Left lung (tissue), 10 donors: Measurements from ENCODE around the gene UVRAG. TPM values are rescaled to one million over a fixed set of nuclear protein-coding genes. Genes with fewer than 3 reads are reported as not detected.

Experiments used
- ATAC-seq: fragments of 200-7000 bp; cut with Tn5 transposase; one replicate; pipeline ENCODE4 v1.9.1; 2020; ENCODE audit warnings: moderate library complexity
- DNase-seq, 4 donors: peaks; one replicate each; pipeline ENCODE4 v3.0.0-alpha.2; 2013 to 2020
- H3K27ac ChIP-seq, 2 donors: fragments of 200-600 bp; sonication (generic) in 1 of 2; one replicate each; pipeline versions ENCODE4 v1.5.0 to v1.8.0; 2020 to 2021
- H3K27me3 ChIP-seq, 2 donors: fragments of 200-600 bp; sonication (generic) in 1 of 2; one replicate each; pipeline versions ENCODE4 v1.5.0 to v1.8.0; 2020 to 2021
- H3K36me3 ChIP-seq, 2 donors: fragments of 200-600 bp; sonication (generic) in 1 of 2; one replicate each; pipeline versions ENCODE4 v1.5.0 to v1.8.0; 2020 to 2021
- H3K4me1 ChIP-seq, 2 donors: fragments of 200-600 bp; one replicate each; pipeline ENCODE4 v1.8.0; 2021
- H3K4me3 ChIP-seq, 2 donors: fragments of 200-600 bp; sonication (generic) in 1 of 2; one replicate each; pipeline versions ENCODE4 v1.5.0 to v1.8.0; 2020 to 2021; ENCODE audit warnings: mild to moderate bottlenecking in 1 of 2
- H3K9me3 ChIP-seq, 2 donors: fragments of 200-600 bp; sonication (generic) in 1 of 2; one replicate each; pipeline versions ENCODE4 v1.5.0 to v1.8.0; 2020 to 2021
- intact Hi-C, 2 donors: fragments of 100-400 bp; cut with DNase I; formaldehyde crosslinking; loops; one replicate each; pipeline versions ENCODE4 v1.11.2 to v1.14.2; 2022
- polyA plus RNA-seq, 6 donors: library from polyadenylated mRNA; unstranded; fragments of 120-200 nt; gene quantifications; one replicate each; pipeline ENCODE4 v1.2.1, GENCODE V29; 2013; ENCODE audit not compliant: insufficient read length in 6 of 6
- total RNA-seq, 2 donors: library from RNA; stranded (reverse); fragmentation: NEBNext Ultra II Directional; extraction: Animal tissue kit (Norgen Biotek cat#: 25700); gene quantifications; one replicate each; pipeline ENCODE4 v1.2.1, GENCODE V29; 2021
- TF ChIP-seq, protein P1 (sequence below), 2 donors: fragments of 200-600 bp; sonication (generic) in 1 of 2; IDR thresholded peaks; one replicate each; pipeline versions ENCODE4 v1.5.0 to v1.8.0; 2021; ENCODE audit warnings: antibody characterized with exemption in 2 of 2
- donor health status: DM: no; HTN: yes; CAD: no.
- donor health status: DM: no; HTN: no; CAD: no.

UVRAG gene
- total and polyA plus RNA-seq, 8 donors, result 19.3 to 36.0 (median 22.3) TPM

DNA sequence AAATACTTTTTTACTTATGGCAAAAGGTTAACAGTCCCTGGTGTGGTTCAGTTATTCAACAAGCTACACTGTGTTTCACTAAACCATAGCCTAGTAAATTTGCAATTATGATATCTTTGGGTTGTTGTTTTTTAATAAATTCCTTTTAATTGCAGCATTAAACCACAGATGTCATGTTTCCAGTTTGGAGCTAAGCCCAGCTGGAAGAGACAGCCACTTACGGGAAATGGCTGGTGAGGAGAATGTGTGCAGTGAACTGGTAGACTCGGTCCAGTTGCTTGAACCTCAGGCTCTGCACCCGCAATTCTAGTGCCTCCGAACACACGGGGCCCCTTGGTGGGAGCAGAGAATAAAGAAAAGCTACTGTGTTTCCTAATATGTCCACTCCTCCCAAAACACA is 320.5 kb downstream of the UVRAG start:
- Histone ChIP-seq H3K4me1 (peaks cover 9% of the 10 kb centered on the region in 2 donors), H3K27ac (no peak overlapping the region), H3K27me3 (no peaks in the 10 kb centered on the region), H3K4me3 (no peak overlapping the region), H3K9me3 (no peaks in the 10 kb centered on the region), H3K36me3 (no peaks in the 10 kb centered on the region)
- DNase-seq (no peak), ATAC-seq (no peak)
- TF ChIP-seq, protein P1, sequence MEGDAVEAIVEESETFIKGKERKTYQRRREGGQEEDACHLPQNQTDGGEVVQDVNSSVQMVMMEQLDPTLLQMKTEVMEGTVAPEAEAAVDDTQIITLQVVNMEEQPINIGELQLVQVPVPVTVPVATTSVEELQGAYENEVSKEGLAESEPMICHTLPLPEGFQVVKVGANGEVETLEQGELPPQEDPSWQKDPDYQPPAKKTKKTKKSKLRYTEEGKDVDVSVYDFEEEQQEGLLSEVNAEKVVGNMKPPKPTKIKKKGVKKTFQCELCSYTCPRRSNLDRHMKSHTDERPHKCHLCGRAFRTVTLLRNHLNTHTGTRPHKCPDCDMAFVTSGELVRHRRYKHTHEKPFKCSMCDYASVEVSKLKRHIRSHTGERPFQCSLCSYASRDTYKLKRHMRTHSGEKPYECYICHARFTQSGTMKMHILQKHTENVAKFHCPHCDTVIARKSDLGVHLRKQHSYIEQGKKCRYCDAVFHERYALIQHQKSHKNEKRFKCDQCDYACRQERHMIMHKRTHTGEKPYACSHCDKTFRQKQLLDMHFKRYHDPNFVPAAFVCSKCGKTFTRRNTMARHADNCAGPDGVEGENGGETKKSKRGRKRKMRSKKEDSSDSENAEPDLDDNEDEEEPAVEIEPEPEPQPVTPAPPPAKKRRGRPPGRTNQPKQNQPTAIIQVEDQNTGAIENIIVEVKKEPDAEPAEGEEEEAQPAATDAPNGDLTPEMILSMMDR (IDR thresholded peaks at IDR 0.05), result no peak
- intact Hi-C loops, result no loop called here

DNA sequence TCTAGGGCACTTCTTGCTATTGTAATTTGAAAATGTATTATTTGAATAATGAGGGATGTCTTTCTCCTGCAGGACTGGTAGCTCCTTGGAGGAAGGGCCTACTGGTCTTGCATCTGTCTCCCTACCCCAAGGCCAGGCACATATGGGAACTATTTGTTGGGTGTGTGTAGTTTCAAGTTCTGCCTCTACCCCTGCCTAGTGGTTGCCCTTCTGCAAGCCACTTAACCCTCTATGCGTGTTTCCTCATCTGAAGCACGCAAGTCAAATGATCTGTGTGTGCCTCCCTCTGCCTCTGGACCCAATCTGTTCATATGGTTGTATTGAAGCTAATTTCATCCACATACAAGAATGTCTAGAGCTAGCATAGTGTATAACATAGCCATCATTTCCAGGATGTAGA is 324.3 kb downstream of the UVRAG start:
- Histone ChIP-seq H3K36me3 (peaks cover 0 to 27% of the 10 kb centered on the region in 2 donors), H3K4me3 (no peak overlapping the region), H3K27ac (no peak overlapping the region), H3K9me3 (no peaks in the 10 kb centered on the region), H3K27me3 (no peaks in the 10 kb centered on the region), H3K4me1 (no peaks in the 10 kb centered on the region)
- DNase-seq (no peak), ATAC-seq (peak; percentile 26)
- TF ChIP-seq, protein P1 (IDR thresholded peaks at IDR 0.05), result no peak
- intact Hi-C loops, result no loop called here

DNA sequence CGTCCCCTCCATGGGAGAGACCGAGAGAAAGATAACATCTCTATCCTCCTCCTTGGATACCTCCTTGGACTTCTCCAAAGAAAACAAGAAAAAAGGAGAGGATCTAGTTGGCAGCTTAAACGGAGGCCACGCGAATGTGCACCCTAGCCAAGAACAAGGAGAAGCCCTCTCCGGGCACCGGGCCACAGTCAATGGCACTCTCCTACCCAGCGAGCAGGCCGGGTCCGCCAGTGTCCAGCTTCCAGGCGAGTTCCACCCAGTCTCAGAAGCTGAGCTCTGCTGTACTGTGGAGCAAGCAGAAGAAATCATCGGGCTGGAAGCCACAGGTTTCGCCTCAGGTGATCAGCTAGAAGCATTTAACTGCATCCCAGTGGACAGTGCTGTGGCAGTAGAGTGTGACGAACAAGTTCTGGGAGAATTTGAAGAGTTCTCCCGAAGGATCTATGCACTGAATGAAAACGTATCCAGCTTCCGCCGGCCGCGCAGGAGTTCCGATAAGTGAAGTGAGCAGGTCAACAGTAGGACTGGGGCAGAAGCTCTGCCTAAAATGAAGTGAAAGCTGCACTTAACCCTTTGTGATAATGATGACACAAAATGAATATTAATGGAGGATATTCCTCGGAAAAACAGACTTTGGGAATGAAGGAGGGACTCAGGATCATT is 326.0 kb downstream of the UVRAG start:
- Histone ChIP-seq H3K4me3 (no peak overlapping the region), H3K27ac (no peak overlapping the region), H3K4me1 (no peaks in the 10 kb centered on the region), H3K36me3 (peaks cover 0 to 27% of the 10 kb centered on the region in 2 donors), H3K27me3 (no peaks in the 10 kb centered on the region), H3K9me3 (no peaks in the 10 kb centered on the region)
- intact Hi-C loops, result no loop called here
- DNase-seq, result peak in 1 of 4 donors; percentile 72
- TF ChIP-seq, protein P1 (IDR thresholded peaks at IDR 0.05), result no peak
- ATAC-seq, result peak; percentile 67

DNA sequence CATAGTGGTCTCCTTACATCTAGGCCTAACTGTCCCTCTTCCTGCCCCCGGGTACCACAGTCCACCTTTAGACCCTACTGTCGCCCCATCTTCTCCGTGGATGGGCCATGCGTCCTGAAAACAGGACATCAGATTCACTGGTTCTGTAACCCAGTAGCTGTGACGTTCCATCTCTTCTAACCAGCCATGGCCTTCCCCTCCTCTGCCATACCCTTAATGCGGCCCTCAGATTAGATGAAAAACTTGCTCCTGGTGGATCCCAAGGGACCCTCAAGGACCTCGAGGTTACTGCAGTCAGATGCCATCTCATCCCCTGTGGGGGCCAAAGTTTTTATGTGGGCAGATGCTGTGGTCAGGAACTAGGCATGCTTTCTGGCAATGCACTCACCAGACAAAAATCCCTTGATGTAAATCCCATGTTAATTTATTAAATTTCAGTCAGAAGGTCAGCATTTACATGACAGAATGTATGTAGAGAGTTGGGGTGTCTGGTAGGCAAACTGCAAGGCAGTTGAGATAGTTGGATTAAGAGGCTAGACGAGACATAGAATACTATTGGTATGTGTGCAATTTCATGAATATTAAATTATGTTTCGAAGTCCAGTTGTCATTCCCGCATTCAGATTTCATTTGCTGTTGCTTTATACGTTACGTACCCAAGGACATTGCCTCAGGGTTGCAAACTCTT is 327.0 kb downstream of the UVRAG start:
- no peaks in the 10 kb centered on the region for H3K9me3 ChIP-seq
- no peaks in the 10 kb centered on the region for H3K27me3 ChIP-seq
- H3K27ac ChIP-seq, result no peak overlapping the region
- H3K36me3 ChIP-seq, result peaks cover 0 to 27% of the 10 kb centered on the region in 2 donors
- intact Hi-C loops, result no loop called here
- DNase-seq (no peak), ATAC-seq (no peak)
- H3K4me3 ChIP-seq, result no peak overlapping the region
- H3K4me1 ChIP-seq, result no peaks in the 10 kb centered on the region
- TF ChIP-seq, protein P1 (IDR thresholded peaks at IDR 0.05), result no peak

DNA sequence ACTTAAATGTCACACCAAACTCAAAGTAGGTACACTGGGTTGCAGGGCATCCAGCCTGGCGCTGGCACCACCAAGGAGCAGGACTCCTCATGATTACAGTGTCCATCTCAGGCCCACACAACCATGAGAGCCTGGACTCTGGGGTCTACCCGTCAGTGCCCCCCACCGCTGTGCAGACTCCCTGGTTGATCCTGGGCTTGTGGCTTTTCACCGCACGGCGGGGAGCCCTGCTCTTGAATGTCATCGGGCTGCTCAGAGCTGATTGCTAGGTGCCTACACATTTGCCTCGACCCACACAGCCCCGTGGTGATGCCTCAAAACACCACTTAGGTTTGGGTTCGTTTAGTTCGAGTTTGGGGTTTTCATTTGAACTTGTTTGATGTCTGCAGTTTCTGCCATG is 328.3 kb downstream of the UVRAG start:
- TF ChIP-seq, protein P1 (IDR thresholded peaks at IDR 0.05), result no peak
- no peak overlapping the region for H3K4me3 ChIP-seq
- intact Hi-C loops, result no loop called here
- no peaks in the 10 kb centered on the region for H3K9me3 ChIP-seq
- H3K4me1 ChIP-seq, result no peaks in the 10 kb centered on the region
- no peak for ATAC-seq
- H3K27ac ChIP-seq, result no peak overlapping the region
- H3K27me3 ChIP-seq, result no peaks in the 10 kb centered on the region
- DNase-seq, result peak in 1 of 4 donors; percentile 41
- H3K36me3 ChIP-seq, result peaks cover 0 to 27% of the 10 kb centered on the region in 2 donors
